OCI-LY7 (cell line): ENCODE data around the gene KBTBD4. TPM values are rescaled to one million over a fixed set of nuclear protein-coding genes. Genes with fewer than 3 reads are reported as not detected.

Experiments used
- BruUV-seq: library from RNA; stranded (reverse); fragments of 400-500 nt; replicated peaks from 2 replicates; lab custom pipeline; 2021; lab: Mats Ljungman, UMichigan
- CTCF ChIA-PET: fragments of 300-600 bp; sonication (Branson Sonifier 250); formaldehyde crosslinking; loops from one replicate; lab custom pipeline; 2022; ENCODE audit warnings: antibody characterized with exemption; ENCODE audit not compliant: unreplicated experiment; lab: Charles Lee
- POLR2A ChIA-PET: fragments of 300-600 bp; sonication (Branson Sonifier 250); formaldehyde crosslinking; loops from one replicate; lab custom pipeline; 2022; ENCODE audit warnings: antibody characterized with exemption; lab: Charles Lee
- DNase-seq: peaks from one replicate; pipeline ENCODE4 v3.0.0-alpha.2; 2015; ENCODE audit warnings: low spot score
- H2AFZ ChIP-seq: fragments of 200-600 bp; sonication (generic), shearing (Covaris generic); 2 replicates; pipeline ENCODE4 v1.6.1; 2014; ENCODE audit warnings: mild to moderate bottlenecking, antibody characterized with exemption, low read length, moderate library complexity
- H3K27ac ChIP-seq: fragments of 200-600 bp; sonication (generic); 2 replicates; pipeline ENCODE4 v1.5.1; 2014; ENCODE audit warnings: mixed run types, low read depth, mild to moderate bottlenecking, moderate library complexity, low read length, inconsistent platforms; ENCODE audit not compliant: poor library complexity, severe bottlenecking
- H3K36me3 ChIP-seq: fragments of 200-600 bp; sonication (generic); 2 replicates; pipeline ENCODE4 v1.6.1; 2014; ENCODE audit warnings: mild to moderate bottlenecking, antibody characterized with exemption, low read length, moderate library complexity, mixed read lengths; ENCODE audit not compliant: insufficient read depth
- H3K4me1 ChIP-seq: fragments of 200-600 bp; sonication (generic); 2 replicates; pipeline ENCODE4 v1.5.1; 2014; ENCODE audit warnings: mild to moderate bottlenecking, low read length; ENCODE audit not compliant: insufficient read depth, poor library complexity, severe bottlenecking
- H3K4me2 ChIP-seq: fragments of 200-600 bp; sonication (generic); 2 replicates; pipeline ENCODE4 v1.6.1; 2014; ENCODE audit warnings: mild to moderate bottlenecking, low read length
- H3K4me3 ChIP-seq: fragments of 200-600 bp; sonication (generic); 2 replicates; pipeline ENCODE4 v1.5.1; 2014; ENCODE audit warnings: mild to moderate bottlenecking, low read depth, low read length; ENCODE audit not compliant: poor library complexity, severe bottlenecking
- H3K79me2 ChIP-seq: fragments of 200-600 bp; sonication (generic); 2 replicates; pipeline ENCODE4 v1.6.1; 2016; ENCODE audit warnings: low read depth, mild to moderate bottlenecking, low read length, moderate library complexity, mixed read lengths; ENCODE audit not compliant: insufficient read depth
- H3K9me2 ChIP-seq: fragments of 200-600 bp; sonication (generic); 2 replicates; pipeline ENCODE4 v1.6.1; 2016; ENCODE audit warnings: mild to moderate bottlenecking, low read length, mixed read lengths; ENCODE audit not compliant: insufficient read depth
- H3K9me3 ChIP-seq: fragments of 200-600 bp; sonication (generic); 2 replicates; pipeline ENCODE4 v1.6.1; 2014; ENCODE audit warnings: mild to moderate bottlenecking, mixed run types, low read length, mixed read lengths
- H4K20me1 ChIP-seq: fragments of 200-600 bp; sonication (generic); 2 replicates; pipeline ENCODE4 v1.6.1; 2014; ENCODE audit warnings: mild to moderate bottlenecking, antibody characterized with exemption, low read length, moderate library complexity, mixed read lengths; ENCODE audit not compliant: insufficient read depth
- EZH2phosphoT487 ChIP-seq: fragments of 200-600 bp; sonication (generic); IDR thresholded peaks from 2 replicates; pipeline ENCODE4 v1.6.1; 2018; ENCODE audit warnings: low read depth, borderline replicate concordance, mild to moderate bottlenecking, mixed run types, antibody characterized with exemption, low read length, moderate library complexity, mixed read lengths
- intact Hi-C: fragments of 100-400 bp; cut with micrococcal nuclease; formaldehyde crosslinking; loops from one replicate; pipeline ENCODE4 v1.10.0; 2022; ENCODE audit not compliant: unreplicated experiment
- total RNA-seq, 2 experiments: library from RNA; depleted of rRNA in 1 of 2; stranded (reverse); fragments of >200 nt in 1 of 2; shearing (Covaris generic) in 1 of 2; gene quantifications; 2 replicates each; pipeline ENCODE4 v1.2.3, GENCODE V29; 2014 to 2022
- TF ChIP-seq, protein P1 (sequence below): fragments of 200-600 bp; sonication (generic); conservative IDR thresholded peaks from 2 replicates; pipeline ENCODE4 v1.5.1; 2014; ENCODE audit warnings: mild to moderate bottlenecking, antibody characterized with exemption, low read length, moderate library complexity, mixed read lengths

Gene KBTBD4
- total RNA-seq, 2 experiments from 2014 or later: 18.4 to 25.2 TPM

DNA sequence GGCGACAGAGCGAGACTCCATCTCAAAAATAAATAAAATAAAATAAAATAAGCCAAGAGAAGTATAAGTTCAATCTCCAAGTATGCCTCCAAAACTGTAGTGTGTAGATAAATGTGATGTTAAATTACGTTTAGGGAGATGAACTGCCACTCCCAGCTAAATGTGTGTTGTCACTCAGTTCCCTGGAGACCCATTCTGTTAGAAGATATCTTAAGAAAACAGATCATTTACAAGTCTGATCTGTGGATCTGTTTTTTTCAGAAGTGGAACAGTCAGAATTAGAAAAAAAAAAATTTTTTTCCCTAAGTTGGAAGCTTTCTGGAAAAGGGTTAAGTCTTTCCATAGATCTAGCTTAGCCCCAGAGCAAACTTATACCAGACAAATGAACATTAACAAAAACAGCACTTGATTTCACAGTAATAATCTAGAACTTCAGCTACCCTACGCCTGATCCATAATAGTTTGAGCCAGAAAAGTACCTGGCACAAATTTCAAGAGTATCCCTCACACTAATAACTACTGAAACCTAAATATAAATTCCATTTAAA is 44.0 kb downstream of the KBTBD4 start:
- Histone ChIP-seq H3K9me3 (no peaks in the 10 kb centered on the region), H3K9me2 (no peaks in the 10 kb centered on the region), H3K79me2 (peaks cover 99% of the 10 kb centered on the region), H4K20me1 (peaks cover 23% of the 10 kb centered on the region; the same call in 1 of the 2 replicates), H3K4me2 (no peak overlapping the region), H3K36me3 (peaks cover 61% of the 10 kb centered on the region), H3K27ac (no peak overlapping the region), H3K4me1 (no peaks in the 10 kb centered on the region), H2AFZ (no peak overlapping the region), H3K4me3 (no peak overlapping the region)
- TF ChIP-seq, protein P1, sequence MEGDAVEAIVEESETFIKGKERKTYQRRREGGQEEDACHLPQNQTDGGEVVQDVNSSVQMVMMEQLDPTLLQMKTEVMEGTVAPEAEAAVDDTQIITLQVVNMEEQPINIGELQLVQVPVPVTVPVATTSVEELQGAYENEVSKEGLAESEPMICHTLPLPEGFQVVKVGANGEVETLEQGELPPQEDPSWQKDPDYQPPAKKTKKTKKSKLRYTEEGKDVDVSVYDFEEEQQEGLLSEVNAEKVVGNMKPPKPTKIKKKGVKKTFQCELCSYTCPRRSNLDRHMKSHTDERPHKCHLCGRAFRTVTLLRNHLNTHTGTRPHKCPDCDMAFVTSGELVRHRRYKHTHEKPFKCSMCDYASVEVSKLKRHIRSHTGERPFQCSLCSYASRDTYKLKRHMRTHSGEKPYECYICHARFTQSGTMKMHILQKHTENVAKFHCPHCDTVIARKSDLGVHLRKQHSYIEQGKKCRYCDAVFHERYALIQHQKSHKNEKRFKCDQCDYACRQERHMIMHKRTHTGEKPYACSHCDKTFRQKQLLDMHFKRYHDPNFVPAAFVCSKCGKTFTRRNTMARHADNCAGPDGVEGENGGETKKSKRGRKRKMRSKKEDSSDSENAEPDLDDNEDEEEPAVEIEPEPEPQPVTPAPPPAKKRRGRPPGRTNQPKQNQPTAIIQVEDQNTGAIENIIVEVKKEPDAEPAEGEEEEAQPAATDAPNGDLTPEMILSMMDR: no peak
- TF ChIP-seq EZH2phosphoT487: no peak
- CTCF ChIA-PET: interaction anchor here (1.1 kb wide), 1 partner anchor 19 kb away, joined by 4 read pairs; no protein-coding TSS in a partner anchor
- no TSS peak for BruUV-seq
- POLR2A ChIA-PET: interaction anchor here (0.5 to 1.8 kb wide), 6 partner anchors 11 to 82 kb away, joined by 3 to 6 read pairs (median 4); partner anchors contain the start of gene NDUFS3
- intact Hi-C loops: no loop called here
- DNase-seq: no peak

DNA sequence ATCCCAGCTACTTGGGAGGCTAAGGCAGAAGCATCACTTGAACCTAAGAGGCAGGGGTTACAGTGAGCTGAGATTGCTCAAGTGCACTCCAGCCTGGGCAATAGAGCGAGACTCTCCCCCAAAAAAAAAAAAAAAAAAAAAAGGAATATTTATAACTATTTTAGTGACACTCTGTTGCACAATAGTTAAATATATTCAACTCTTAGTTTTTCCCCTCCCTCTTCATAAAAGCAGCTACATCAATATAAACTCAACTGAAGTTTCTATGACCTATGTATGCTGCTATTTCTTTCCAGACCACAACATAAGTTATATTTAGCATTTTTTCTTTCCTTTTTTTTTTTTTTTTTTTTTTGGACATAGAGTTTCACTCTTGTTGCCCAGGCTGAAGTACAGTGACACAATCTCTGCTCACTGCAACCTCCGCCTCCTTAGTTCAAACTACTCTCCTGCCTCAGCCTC is 45.0 kb downstream of the KBTBD4 start:
- Histone ChIP-seq H3K4me2 (no peak overlapping the region), H3K79me2 (peaks cover 99% of the 10 kb centered on the region), H2AFZ (no peak overlapping the region), H3K9me3 (no peaks in the 10 kb centered on the region), H3K36me3 (peaks cover 61% of the 10 kb centered on the region), H3K4me3 (no peak overlapping the region), H4K20me1 (peaks cover 18% of the 10 kb centered on the region; the same call in 1 of the 2 replicates), H3K27ac (no peak overlapping the region), H3K4me1 (no peaks in the 10 kb centered on the region), H3K9me2 (no peaks in the 10 kb centered on the region)
- CTCF ChIA-PET: no interaction called here
- no peak for DNase-seq
- BruUV-seq: no TSS peak
- intact Hi-C loops: no loop called here
- TF ChIP-seq, protein P1: no peak
- TF ChIP-seq EZH2phosphoT487: no peak
- POLR2A ChIA-PET: interaction anchor here (0.5 to 1.8 kb wide), 9 partner anchors 10 to 650 kb away, joined by 3 to 6 read pairs (median 3); partner anchors contain the start of gene NDUFS3
